ENCODE results near the gene KCNN1. TPM values are rescaled to one million over a fixed set of nuclear protein-coding genes. Genes with fewer than 3 reads are reported as not detected.
A peak's percentile ranks its signal among the peaks of the same experiment; 100 is the strongest.

Gene KCNN1
- total and polyA plus RNA-seq, 2 of the 13 experiments (the other 11 are each of a cell fraction or from before 2014, with no cell fraction given): 0.04 TPM; not detected in 1

DNA sequence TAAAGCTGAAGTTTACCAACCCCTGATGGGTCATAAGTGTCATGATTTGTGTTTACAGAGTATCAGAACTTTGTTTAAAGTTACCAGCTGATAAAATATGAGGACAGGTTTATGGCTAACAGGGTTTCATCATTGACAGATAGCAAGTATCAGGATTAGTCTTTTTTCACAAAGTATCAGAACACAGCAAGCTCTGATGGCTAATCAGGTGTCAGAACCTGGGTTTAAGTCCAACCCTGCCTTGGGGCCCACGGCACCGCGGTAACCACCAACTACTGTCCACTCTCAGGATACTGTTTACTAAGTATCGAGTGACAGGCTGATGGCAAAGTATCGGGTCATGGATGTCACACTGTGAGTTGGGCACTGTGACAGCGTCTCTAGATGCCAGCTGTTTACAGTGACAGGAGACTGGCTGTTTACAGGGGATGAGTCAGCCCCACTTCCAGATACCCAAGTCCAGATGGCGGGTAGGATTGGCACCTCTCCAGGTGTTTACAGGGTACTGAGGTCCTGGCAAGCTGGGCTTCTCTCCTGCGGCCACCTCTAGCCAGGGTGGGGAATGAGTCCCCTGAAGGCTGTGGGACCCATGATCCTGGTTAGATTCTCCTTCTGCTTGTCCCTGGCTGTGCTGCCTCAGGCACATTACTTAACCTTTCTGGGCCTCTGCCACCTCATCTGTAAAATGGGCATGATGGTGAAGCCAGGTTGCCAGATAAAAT is 62.9 kb downstream of the KCNN1 start (continued):
- TF ChIP-seq FOSL1 (CRISPR knock-in tag; IDR thresholded peaks at IDR 0.05; ENCODE audit: borderline replicate concordance) (peak; percentile 71; the same call in 1 of the 2 replicates), SIX4 (CRISPR knock-in tag; IDR thresholded peaks at IDR 0.05) (peak; percentile 91), ARHGAP35 (CRISPR knock-in tag; IDR thresholded peaks at IDR 0.05; ENCODE audit: borderline replicate concordance) (no peak), ZNF570 (CRISPR knock-in tag; IDR thresholded peaks at IDR 0.05; ENCODE audit: borderline replicate concordance) (no peak), ZNF883 (CRISPR knock-in tag; IDR thresholded peaks at IDR 0.05; ENCODE audit: not compliant biosample characterization) (no peak), GABPA (IDR thresholded peaks at IDR 0.05; ENCODE audit: low read depth, low read length) (no peak), GABPA (CRISPR knock-in tag; IDR thresholded peaks at IDR 0.05; ENCODE audit: low read depth) (no peak), SALL1 (CRISPR knock-in tag; IDR thresholded peaks at IDR 0.05) (peak; percentile 76), ZNF234 (CRISPR knock-in tag; conservative IDR thresholded peaks at IDR 0.05) (no peak), NFE2 (CRISPR knock-in tag; IDR thresholded peaks at IDR 0.05) (no peak), POLR2AphosphoS5 (IDR thresholded peaks at IDR 0.05; ENCODE audit: low read depth, low read length) (no peak), RBM22 (optimal IDR thresholded peaks at IDR 0.05; ENCODE audit: low read length) (no peak), ZNF816 (CRISPR knock-in tag; IDR thresholded peaks at IDR 0.05; ENCODE audit: borderline replicate concordance) (no peak)
- TF ChIP-seq, protein P1, sequence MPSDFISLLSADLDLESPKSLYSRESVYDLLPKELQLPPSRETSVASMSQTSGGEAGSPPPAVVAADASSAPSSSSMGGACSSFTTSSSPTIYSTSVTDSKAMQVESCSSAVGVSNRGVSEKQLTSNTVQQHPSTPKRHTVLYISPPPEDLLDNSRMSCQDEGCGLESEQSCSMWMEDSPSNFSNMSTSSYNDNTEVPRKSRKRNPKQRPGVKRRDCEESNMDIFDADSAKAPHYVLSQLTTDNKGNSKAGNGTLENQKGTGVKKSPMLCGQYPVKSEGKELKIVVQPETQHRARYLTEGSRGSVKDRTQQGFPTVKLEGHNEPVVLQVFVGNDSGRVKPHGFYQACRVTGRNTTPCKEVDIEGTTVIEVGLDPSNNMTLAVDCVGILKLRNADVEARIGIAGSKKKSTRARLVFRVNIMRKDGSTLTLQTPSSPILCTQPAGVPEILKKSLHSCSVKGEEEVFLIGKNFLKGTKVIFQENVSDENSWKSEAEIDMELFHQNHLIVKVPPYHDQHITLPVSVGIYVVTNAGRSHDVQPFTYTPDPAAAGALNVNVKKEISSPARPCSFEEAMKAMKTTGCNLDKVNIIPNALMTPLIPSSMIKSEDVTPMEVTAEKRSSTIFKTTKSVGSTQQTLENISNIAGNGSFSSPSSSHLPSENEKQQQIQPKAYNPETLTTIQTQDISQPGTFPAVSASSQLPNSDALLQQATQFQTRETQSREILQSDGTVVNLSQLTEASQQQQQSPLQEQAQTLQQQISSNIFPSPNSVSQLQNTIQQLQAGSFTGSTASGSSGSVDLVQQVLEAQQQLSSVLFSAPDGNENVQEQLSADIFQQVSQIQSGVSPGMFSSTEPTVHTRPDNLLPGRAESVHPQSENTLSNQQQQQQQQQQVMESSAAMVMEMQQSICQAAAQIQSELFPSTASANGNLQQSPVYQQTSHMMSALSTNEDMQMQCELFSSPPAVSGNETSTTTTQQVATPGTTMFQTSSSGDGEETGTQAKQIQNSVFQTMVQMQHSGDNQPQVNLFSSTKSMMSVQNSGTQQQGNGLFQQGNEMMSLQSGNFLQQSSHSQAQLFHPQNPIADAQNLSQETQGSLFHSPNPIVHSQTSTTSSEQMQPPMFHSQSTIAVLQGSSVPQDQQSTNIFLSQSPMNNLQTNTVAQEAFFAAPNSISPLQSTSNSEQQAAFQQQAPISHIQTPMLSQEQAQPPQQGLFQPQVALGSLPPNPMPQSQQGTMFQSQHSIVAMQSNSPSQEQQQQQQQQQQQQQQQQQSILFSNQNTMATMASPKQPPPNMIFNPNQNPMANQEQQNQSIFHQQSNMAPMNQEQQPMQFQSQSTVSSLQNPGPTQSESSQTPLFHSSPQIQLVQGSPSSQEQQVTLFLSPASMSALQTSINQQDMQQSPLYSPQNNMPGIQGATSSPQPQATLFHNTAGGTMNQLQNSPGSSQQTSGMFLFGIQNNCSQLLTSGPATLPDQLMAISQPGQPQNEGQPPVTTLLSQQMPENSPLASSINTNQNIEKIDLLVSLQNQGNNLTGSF (CRISPR knock-in tag; IDR thresholded peaks at IDR 0.05): no peak
- TF ChIP-seq, protein P2, sequence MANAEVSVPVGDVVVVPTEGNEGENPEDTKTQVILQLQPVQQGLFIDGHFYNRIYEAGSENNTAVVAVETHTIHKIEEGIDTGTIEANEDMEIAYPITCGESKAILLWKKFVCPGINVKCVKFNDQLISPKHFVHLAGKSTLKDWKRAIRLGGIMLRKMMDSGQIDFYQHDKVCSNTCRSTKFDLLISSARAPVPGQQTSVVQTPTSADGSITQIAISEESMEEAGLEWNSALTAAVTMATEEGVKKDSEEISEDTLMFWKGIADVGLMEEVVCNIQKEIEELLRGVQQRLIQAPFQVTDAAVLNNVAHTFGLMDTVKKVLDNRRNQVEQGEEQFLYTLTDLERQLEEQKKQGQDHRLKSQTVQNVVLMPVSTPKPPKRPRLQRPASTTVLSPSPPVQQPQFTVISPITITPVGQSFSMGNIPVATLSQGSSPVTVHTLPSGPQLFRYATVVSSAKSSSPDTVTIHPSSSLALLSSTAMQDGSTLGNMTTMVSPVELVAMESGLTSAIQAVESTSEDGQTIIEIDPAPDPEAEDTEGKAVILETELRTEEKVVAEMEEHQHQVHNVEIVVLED (CRISPR knock-in tag; IDR thresholded peaks at IDR 0.05; ENCODE audit: borderline replicate concordance): no peak
- TF ChIP-seq, protein P3, sequence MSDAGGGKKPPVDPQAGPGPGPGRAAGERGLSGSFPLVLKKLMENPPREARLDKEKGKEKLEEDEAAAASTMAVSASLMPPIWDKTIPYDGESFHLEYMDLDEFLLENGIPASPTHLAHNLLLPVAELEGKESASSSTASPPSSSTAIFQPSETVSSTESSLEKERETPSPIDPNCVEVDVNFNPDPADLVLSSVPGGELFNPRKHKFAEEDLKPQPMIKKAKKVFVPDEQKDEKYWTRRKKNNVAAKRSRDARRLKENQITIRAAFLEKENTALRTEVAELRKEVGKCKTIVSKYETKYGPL (CRISPR knock-in tag; IDR thresholded peaks at IDR 0.05): no peak
- TF ChIP-seq, protein P4, sequence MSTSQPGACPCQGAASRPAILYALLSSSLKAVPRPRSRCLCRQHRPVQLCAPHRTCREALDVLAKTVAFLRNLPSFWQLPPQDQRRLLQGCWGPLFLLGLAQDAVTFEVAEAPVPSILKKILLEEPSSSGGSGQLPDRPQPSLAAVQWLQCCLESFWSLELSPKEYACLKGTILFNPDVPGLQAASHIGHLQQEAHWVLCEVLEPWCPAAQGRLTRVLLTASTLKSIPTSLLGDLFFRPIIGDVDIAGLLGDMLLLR (CRISPR knock-in tag; IDR thresholded peaks at IDR 0.05): no peak
- TF ChIP-seq, protein P5, sequence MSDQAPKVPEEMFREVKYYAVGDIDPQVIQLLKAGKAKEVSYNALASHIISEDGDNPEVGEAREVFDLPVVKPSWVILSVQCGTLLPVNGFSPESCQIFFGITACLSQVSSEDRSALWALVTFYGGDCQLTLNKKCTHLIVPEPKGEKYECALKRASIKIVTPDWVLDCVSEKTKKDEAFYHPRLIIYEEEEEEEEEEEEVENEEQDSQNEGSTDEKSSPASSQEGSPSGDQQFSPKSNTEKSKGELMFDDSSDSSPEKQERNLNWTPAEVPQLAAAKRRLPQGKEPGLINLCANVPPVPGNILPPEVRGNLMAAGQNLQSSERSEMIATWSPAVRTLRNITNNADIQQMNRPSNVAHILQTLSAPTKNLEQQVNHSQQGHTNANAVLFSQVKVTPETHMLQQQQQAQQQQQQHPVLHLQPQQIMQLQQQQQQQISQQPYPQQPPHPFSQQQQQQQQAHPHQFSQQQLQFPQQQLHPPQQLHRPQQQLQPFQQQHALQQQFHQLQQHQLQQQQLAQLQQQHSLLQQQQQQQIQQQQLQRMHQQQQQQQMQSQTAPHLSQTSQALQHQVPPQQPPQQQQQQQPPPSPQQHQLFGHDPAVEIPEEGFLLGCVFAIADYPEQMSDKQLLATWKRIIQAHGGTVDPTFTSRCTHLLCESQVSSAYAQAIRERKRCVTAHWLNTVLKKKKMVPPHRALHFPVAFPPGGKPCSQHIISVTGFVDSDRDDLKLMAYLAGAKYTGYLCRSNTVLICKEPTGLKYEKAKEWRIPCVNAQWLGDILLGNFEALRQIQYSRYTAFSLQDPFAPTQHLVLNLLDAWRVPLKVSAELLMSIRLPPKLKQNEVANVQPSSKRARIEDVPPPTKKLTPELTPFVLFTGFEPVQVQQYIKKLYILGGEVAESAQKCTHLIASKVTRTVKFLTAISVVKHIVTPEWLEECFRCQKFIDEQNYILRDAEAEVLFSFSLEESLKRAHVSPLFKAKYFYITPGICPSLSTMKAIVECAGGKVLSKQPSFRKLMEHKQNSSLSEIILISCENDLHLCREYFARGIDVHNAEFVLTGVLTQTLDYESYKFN (CRISPR knock-in tag; conservative IDR thresholded peaks at IDR 0.05): peak; percentile 74
